ENCODE data around the gene USP6NL.

The USP6NL gene

DNA sequence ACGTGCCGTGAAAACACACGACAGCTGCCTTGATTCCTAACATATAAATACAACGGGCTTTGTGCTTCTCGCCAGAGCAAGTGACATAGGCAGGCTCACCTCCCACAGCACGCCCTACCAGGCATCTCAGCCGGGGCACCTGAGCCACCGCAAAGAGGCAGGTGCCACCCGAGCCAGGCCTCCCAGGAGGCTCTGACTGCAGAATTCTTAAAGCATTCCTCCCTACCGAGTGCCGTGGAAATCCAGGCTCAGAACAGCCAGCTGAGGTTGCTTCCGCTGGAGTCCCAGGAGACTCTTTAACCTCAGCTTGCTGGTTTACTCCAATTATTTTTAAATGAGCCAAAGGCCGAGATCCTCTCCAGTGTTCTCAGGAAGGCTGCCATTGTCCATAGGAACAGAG, 206.5 kb downstream of the USP6NL start:
- DNase-seq, result no peak

All from DMS79 treated with DMSO at 0.1 percent for 48 hours (cell line).